NCI-H128 (cell line): ENCODE results near the gene SCTR.

Experiments used
- DNase-seq: peaks from one replicate; lab custom pipeline; 2025; ENCODE audit not compliant: unreplicated experiment; lab: John Stamatoyannopoulos, UW

The SCTR gene

DNA sequence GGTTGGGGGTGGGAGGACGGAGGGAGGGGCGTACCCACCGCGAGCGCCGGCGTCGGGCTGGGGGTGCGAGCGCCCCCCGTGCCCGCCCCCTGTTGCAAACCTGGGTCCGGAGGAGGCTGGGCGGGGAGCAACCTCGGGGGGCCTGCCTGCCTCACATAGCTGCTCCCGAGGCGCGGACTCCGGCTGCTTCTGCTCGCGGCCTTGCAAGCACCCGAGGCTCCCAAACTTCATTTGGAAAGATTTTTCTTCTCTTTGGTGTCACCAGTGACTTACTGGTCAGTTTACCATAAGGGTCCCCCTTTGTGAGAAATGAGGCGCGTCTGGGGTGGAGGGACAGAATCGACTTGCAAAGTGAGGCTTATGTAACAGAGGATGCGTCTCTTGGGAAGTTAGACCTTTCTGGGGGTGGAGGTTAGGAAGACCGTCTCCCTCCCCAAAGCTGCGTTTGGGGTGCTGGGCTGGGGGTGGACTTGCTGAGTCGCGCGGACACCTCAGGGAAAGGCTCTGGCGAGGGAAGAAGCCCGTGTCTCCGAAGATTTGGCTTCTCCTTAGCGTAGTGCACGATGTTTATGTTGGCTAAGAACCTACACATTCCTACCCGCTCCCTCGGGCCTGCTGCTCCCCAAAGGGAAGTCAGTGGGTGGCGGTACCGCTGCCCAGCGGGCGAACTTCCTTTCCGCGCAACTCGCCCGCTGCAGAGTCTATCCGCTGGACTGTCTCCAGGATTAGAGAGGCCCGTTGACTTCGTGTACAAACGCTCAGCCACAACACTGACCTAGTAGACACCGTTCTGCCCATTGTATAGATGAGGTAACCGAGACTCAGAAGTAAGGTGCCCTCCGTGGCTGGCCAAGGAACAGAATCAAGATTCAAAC, 92.1 kb downstream of the SCTR start:
- no peak for DNase-seq

DNA sequence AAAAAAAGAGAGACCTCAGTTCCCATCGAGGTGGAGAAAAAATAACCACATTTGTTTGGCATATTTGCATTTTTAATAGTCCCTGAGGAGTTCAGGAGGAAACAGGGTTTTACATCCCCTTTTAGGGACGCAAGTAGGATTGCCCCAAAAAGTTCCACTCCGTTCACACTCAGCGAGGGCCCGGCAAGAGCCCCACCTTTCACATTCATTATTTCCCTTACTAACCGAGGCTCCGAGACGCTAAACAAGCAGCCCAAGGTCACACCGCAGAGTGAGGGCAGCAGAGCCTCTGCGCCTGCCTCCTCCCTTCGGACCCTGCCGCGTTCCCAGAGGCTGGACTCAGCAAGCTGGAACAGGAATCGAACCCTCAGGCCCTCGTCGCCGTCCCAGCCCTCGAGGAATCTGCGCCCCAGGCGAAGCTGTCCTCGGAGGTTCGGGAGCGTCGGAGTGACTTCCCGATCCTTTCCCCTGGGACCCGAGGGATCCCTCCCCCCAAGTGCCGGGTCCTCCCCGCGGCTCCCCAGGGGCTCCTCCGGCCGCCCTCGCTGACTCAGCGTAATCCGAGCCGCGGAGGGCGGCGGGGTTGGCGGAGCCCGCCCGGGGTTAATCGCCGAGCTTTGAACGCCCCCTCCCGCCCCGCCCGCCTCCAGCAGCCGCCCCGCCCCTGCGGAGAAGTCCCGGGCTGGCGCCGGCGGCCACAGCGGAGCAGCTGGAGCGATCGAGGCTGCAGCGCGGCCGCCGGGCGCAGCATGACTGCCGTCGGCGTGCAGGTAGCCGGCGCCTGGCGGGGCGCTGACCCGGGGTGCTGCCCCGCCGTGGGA, 92.9 kb downstream of the SCTR start, which contains the start of gene TMEM37:
TMEM37 (plus strand) TSS at position 700 of the 821 bp plus-strand sequence; CDS start at position 750, 50 bp downstream.
- no peak for DNase-seq

DNA sequence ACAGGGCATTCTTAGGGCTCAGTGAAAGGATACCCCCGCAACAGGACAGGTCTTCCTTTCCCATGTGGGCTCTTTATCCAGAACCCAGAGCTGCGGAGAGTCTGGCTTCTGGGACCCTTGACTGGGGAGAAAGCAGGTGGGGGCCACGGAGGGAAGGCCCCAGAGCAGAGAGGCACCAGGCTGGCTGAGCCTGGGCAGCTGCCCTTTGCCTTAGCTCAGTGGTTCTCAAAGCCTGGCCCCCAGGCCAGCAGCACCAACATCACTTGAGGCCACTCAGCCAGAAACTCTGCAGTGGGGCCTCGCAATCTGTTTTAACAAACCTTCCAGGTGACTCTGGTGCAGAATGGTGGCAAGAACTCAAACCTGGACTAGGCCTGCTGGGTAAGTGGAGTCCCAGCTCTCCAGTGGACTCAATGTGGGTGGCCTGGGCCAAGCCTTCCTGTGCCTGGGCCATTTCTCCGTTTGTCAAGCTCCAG, 94.2 kb downstream of the SCTR start:
- DNase-seq: no peak

DNA sequence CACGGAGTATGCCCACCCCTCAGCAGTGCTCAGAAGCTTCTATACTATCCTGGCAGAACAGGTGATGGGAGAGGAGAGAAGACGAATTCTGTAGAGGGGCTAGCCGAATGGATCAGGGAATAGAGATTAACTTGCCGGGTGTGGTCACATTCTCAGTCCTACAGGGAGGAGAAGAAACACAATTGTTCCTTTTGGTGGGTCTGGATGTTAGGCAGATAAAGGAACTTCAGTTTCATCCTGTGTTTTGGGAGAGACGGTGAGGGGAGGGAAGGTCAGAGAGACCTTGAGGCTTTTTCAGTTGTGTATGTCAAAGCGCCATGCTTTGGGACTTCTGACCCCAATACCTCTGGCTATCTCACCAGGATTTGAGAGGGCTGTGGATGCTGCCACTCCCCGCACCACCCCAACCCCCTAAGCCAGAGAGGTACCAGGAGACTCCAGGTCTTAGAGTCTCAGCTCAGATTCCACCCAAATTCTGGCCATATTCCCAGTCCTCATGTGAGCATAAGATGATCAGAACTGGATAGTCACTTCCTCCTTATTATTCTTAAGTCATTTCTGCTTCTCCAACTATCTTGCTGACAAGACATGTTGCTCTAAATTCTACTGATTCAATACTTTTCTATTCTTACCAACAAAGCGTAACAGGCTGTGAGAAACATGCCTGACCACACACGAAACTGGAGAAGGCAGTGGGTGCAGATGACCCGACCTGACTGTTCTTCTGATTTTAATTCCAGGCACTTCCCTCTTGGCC, 94.9 kb downstream of the SCTR start:
- DNase-seq: no peak

DNA sequence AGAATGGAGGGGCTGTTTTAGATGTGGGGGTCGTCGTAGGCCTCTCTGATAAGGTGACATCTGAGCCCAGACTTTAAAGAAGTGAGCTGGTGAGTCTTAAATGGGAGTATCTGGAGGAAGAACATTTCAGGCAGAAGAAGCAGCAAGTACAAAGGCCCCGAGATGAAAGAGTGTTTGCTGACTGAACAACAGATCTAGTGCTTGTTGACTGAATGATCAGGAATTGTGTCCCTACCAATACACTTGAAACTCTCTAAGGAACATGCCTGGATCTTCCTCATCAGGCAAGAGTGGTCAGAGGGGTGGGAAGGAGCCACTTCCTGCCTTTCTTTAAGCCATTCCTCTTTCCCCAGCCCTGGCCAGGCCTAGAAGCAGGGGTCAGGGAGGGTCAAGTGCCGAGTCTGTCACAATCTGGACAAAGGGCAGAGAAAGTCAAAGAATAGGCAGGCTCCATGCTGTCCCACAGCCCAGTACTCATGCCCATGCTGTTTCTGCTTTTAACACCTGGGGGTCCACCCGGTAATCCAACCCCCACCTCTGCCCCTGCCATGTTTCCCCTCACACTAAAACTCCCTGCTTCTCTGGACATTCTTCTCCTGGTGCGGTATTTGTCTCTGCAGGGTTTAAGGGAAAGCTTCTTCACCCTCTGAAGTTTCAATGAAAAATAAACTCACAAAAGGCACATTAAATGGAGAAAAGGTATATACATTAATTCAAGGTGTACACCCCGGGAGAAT, 95.6 kb downstream of the SCTR start:
- DNase-seq: no peak

GRCh38 chr2:119427756-119428155, 96.5 kb downstream of the SCTR start:
- no peak for DNase-seq

DNA sequence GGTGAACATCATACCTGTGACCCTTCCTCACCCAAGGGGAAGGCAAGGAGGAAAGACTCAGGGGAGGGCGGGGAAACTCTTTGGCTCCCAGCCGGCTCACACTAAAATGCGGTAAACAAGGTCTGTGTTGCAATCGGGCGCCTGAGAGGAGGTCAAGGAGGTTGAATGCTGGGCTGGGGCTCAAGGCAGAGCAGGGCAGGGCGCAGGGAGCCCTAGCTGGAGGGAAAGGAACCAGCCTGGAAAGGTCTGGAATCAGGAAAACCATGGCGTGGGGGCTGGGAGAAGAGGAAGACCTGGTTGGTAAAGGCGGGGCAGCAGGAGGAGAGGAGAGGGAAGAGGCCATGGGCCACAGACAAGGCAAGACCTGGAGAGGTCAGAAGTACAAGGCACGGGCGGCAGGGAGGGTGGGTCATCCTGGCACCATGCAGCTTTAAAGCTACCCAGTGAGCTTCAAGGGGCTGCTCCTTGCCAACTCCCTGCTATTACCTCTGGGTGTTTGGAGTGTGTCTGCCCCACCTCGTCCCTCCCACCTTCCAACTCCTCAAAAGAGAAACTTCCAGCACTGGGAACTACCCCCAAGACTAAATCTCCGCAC, 97.4 kb downstream of the SCTR start:
- no peak for DNase-seq

DNA sequence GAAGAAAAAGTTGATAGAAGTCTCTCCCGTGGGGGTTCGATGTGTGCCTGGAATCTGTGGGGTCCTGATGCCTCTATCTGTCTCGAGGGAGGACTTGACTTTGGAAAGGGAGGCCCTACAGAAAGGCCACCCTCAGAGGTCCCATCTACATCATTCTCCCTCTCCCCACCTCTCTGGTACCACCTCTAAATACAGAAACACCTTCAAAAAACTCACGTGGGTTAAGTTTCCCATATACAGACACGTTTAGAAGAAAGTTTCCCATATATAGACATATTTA, 97.9 kb downstream of the SCTR start:
- DNase-seq: no peak

DNA sequence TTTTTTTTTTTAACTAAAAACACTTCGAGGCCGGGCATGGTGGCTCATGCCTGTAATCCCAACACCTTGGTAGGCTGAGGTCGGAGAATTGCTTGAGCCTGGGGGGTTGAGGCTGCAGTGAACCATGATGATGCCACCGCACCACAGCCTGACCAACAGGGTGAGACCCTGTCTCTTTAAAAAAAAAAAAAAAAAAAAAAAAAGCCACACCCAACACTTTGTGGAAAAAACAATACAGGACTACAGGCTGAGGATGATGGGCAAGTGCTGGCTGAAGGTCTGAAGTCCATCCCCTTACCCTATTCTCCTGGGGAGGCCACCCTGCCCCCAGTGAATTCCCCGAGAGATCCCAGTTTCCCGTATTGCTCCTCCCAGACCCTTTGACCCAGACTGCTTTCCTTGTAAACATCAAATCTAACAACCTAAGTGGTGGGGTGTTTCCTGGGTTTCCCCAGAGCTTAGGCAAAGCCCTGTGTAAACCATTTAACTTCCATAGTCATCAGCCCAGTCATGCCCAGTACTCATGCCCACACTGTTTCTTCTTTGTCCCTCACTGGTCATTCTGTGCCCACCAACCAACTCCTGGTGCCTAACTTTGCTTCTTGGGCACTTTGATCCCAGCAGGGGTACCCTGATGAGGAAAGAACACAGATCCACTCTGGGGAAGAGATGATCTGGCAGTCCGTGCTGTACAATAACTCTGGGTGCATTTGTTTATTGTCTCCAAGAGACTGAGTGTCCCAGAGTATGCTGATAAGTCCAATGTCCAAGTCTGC, 98.5 kb downstream of the SCTR start:
- DNase-seq: no peak

GRCh38 chr2:119425119-119425405, 99.2 kb downstream of the SCTR start:
- no peak for DNase-seq

- DNase-seq: no peak
These were observed 99.8 kb downstream of the SCTR start for GRCh38 chr2:119424284-119425118.

- DNase-seq: no peak
These were observed 100.5 kb downstream of the SCTR start for GRCh38 chr2:119423811-119424210.

DNA sequence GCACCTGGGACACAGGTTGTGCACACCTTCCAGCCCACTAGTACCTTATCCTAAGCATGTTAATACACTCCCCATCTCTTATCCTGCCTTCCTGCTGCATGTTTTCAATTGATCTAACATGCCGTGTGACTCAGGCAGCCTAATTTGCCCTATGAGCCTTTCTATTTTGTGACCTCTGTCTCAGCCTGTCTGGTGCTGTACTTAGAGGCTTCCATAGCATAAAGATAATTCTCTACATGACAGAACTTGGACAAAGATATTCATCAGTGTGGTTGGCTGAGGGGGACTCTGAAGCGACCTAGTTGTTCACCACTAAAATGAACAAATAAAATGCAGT, 101.2 kb downstream of the SCTR start:
- DNase-seq: no peak

DNA sequence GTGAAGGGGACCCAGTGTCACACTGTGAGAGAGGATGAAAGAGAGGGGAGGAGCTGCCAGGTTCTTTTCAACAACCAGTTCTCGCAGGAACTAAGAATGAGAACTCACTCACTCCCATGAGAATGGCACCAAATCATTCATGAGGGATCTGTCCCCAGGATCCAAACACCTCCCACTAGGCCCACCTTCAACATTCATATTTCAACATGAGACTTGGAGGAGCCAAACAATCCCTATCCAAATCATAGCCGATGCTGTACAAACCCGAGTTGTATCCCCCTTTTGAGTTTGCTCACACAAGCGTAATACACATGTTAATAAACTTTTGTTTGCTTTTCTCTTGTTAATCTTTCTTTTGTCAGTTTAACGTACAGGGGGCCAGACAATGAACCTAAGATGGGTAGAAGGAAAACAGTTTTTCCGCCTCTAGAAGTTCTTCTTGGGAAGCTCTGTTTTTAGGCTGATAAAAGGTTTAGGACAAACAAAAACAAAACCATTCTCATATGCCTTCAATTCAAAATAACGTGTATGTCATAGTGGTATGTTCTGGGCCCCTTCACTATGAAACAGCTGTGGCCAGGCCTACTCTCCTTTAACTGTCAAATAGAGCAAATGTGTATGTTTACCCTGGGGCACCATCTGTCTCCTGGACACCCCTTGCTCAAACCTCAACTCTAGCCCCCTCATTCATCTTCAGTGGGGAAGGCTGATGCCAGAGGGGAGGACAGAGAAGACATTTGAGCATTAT, 101.7 kb downstream of the SCTR start:
- no peak for DNase-seq

DNA sequence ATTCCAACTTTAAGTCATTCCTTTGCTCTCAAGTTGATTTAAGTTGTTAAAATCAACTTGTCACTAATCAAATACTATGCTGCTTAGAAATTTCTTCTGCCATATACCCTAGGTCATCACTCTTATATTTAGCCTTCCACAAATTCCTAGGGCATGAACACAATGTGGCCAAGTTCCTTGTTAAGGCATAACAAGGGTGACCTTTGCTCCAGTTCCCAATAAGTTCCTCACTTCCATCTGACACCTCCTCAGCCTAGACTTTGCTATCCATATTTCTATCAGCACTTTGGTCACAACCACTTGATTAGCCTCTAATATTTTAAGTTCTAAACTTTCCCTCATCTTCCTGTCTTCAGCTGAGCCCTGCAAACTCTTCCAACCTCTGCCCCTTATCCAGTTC, 102.5 kb downstream of the SCTR start:
- no peak for DNase-seq

DNA sequence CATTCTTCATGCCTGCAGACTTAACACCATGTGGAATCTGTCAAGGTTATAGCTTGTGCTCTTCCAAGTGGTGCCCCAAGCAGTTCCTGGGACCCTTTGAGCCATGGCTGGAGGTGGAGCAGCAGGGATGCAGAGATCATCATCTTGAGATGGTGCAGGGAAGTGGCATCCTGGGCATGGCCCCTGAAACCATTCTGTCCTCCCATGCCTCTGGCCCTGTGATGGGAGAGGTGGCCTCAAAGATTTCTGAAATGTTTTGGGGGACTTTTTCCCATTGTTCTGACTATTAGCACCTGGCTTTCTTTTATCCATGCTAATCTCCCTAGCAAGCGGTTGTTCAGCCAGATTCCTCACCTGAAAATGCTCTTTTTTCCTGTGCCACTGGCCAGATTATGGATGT, 103.0 kb downstream of the SCTR start:
- no peak for DNase-seq

- no peak for DNase-seq
These were observed 104.3 kb downstream of the SCTR start for GRCh38 chr2:119419803-119420508.

GRCh38 chr2:119419065-119419464, 105.2 kb downstream of the SCTR start:
- DNase-seq: no peak
